Ishikawa (cell line): Measurements from ENCODE around the gene MELTF.

Experiments used
- CREB1 ChIP-seq: IDR thresholded peaks from 2 replicates; pipeline ENCODE4 v1.6.1; 2012; ENCODE audit warnings: low read depth
- EP300 ChIP-seq: IDR thresholded peaks from 2 replicates; pipeline ENCODE4 v1.6.1; 2012; ENCODE audit warnings: borderline replicate concordance
- MAX ChIP-seq: IDR thresholded peaks from 2 replicates; pipeline ENCODE4 v1.6.1; 2012
- TAF1 ChIP-seq: IDR thresholded peaks from 2 replicates; pipeline ENCODE4 v1.6.1; 2012; ENCODE audit warnings: low read depth, mild to moderate bottlenecking
- TCF12 ChIP-seq: IDR thresholded peaks from 2 replicates; pipeline ENCODE4 v1.6.1; 2012; ENCODE audit warnings: low read depth
- TF ChIP-seq, protein P1 (sequence below): IDR thresholded peaks from 2 replicates; pipeline ENCODE4 v1.6.1; 2012; ENCODE audit warnings: low read depth, mild to moderate bottlenecking

- TF ChIP-seq TAF1 (no peak), TCF12 (no peak), EP300 (no peak), CREB1 (no peak), MAX (no peak)
- TF ChIP-seq, protein P1, sequence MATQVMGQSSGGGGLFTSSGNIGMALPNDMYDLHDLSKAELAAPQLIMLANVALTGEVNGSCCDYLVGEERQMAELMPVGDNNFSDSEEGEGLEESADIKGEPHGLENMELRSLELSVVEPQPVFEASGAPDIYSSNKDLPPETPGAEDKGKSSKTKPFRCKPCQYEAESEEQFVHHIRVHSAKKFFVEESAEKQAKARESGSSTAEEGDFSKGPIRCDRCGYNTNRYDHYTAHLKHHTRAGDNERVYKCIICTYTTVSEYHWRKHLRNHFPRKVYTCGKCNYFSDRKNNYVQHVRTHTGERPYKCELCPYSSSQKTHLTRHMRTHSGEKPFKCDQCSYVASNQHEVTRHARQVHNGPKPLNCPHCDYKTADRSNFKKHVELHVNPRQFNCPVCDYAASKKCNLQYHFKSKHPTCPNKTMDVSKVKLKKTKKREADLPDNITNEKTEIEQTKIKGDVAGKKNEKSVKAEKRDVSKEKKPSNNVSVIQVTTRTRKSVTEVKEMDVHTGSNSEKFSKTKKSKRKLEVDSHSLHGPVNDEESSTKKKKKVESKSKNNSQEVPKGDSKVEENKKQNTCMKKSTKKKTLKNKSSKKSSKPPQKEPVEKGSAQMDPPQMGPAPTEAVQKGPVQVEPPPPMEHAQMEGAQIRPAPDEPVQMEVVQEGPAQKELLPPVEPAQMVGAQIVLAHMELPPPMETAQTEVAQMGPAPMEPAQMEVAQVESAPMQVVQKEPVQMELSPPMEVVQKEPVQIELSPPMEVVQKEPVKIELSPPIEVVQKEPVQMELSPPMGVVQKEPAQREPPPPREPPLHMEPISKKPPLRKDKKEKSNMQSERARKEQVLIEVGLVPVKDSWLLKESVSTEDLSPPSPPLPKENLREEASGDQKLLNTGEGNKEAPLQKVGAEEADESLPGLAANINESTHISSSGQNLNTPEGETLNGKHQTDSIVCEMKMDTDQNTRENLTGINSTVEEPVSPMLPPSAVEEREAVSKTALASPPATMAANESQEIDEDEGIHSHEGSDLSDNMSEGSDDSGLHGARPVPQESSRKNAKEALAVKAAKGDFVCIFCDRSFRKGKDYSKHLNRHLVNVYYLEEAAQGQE, result no peak
Observed at GRCh38 chr3:197007953-197008352, 21.7 kb downstream of the MELTF start.
